ENCODE data around the gene SOX10.

DNA sequence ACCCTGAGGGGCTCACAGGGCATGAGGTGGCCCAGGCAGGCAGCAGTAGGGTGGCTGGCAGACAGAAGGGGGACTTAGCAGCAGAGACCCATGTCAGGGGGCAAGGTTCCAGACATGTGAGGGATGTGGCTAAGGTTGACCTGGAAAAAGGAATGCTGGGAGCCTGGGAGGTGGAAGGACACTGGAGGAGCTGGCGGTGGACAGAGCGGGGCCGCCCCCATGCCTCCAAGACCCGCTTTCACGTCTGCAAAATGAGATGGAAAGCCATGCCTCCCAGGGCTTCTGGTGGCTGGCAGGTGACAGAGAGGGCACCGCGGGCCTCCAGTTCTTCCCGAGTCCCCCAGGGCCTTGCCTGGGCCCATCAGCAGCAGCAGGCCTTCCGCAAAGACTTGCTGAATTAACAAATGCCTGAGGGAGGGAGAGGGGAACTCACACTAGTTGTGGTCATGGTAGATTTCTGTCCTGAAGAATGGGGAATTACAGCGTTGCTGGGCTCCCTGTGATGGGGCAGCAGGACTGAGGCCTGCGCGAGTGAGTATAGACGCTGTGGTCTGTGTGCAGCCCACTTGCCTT is 23.1 kb upstream of the SOX10 start:
- TF ChIP-seq, protein P1, sequence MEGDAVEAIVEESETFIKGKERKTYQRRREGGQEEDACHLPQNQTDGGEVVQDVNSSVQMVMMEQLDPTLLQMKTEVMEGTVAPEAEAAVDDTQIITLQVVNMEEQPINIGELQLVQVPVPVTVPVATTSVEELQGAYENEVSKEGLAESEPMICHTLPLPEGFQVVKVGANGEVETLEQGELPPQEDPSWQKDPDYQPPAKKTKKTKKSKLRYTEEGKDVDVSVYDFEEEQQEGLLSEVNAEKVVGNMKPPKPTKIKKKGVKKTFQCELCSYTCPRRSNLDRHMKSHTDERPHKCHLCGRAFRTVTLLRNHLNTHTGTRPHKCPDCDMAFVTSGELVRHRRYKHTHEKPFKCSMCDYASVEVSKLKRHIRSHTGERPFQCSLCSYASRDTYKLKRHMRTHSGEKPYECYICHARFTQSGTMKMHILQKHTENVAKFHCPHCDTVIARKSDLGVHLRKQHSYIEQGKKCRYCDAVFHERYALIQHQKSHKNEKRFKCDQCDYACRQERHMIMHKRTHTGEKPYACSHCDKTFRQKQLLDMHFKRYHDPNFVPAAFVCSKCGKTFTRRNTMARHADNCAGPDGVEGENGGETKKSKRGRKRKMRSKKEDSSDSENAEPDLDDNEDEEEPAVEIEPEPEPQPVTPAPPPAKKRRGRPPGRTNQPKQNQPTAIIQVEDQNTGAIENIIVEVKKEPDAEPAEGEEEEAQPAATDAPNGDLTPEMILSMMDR (IDR thresholded peaks at IDR 0.05; ENCODE audit: low read depth, low read length): no peak
- TF ChIP-seq POLR2A (IDR thresholded peaks at IDR 0.05; ENCODE audit: extremely low read depth, insufficient read length): no peak
- TF ChIP-seq MYC (IDR thresholded peaks at IDR 0.05; ENCODE audit: low read depth, low read length): no peak
- TF ChIP-seq, protein P2, sequence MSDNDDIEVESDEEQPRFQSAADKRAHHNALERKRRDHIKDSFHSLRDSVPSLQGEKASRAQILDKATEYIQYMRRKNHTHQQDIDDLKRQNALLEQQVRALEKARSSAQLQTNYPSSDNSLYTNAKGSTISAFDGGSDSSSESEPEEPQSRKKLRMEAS (IDR thresholded peaks at IDR 0.05; ENCODE audit: low read depth, low read length): no peak
